Astrocyte (in vitro differentiated cells and primary cell): ENCODE data around the gene ZDHHC8.

Experiments used
- EZH2 ChIP-seq: IDR thresholded peaks from 2 replicates; pipeline ENCODE4 v1.6.1; 2012; ENCODE audit warnings: mild to moderate bottlenecking, low read length, inconsistent platforms; ENCODE audit not compliant: insufficient read depth
- TF ChIP-seq, protein P1 (sequence below): IDR thresholded peaks from 2 replicates; pipeline ENCODE4 v1.5.1; 2011; ENCODE audit warnings: low read depth, mild to moderate bottlenecking, inconsistent platforms, low read length, moderate library complexity; ENCODE audit not compliant: insufficient read depth

DNA sequence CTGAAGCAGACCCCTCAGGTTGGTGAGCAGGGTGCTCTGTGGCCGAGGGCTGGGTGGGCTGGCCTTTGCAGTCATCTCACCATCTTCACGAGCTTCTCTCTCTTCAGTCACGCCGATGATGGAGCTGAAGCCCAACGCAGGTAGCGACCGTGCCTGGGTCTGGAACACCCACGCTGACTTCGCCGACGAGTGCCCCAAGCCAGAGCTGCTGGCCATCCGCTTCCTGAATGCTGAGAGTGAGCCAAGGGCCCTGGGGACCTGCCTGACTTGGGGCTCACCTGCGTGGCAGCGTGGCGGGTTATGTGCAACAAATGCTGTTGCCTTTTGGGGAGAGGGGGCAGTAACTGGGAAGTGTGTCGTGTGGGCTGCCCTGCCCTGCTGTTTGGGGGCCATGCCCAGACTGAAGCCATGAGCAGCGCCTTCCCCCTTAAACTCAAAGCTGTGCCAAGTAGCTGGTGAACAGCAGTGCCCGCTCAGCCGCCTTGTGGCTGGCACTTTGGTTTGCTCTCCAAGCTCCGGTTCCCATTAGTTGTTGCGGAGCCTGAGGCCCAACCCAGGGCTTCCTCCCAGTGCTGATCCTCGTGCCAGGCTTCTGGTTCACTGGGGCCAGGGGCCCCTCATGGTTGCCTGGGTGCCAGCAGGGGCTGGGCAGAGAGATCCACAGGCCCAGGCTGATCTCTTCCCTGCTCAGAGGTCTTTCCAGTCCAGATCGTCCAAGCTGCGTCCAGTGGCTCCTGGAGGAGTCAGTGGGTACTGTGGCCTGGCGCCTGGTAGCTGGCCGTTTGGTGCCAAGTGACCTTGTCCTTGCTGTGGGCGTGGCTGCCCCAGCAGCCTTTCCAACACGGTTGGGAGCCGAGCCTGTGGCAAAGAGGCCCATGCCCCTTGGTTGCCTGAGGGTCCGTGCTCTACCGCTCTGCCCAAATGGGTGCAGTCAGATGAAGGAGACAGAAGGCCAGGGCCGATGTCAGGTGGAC lies 6.1 kb upstream of the ZDHHC8 start:
- TF ChIP-seq, protein P1, sequence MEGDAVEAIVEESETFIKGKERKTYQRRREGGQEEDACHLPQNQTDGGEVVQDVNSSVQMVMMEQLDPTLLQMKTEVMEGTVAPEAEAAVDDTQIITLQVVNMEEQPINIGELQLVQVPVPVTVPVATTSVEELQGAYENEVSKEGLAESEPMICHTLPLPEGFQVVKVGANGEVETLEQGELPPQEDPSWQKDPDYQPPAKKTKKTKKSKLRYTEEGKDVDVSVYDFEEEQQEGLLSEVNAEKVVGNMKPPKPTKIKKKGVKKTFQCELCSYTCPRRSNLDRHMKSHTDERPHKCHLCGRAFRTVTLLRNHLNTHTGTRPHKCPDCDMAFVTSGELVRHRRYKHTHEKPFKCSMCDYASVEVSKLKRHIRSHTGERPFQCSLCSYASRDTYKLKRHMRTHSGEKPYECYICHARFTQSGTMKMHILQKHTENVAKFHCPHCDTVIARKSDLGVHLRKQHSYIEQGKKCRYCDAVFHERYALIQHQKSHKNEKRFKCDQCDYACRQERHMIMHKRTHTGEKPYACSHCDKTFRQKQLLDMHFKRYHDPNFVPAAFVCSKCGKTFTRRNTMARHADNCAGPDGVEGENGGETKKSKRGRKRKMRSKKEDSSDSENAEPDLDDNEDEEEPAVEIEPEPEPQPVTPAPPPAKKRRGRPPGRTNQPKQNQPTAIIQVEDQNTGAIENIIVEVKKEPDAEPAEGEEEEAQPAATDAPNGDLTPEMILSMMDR, result no peak
- TF ChIP-seq EZH2, result no peak
